Mammary epithelial cell (primary cell): ENCODE measurements around the gene SLC22A2.

Experiments used
- EZH2 ChIP-seq: IDR thresholded peaks from 2 replicates; pipeline ENCODE4 v1.6.1; 2012; ENCODE audit warnings: low read length, inconsistent platforms, borderline replicate concordance
- TF ChIP-seq, protein P1 (sequence below), 2 donors: IDR thresholded peaks in 1 of 2; conservative IDR thresholded peaks in 1 of 2; 2 replicates each; pipeline ENCODE4 v1.5.1; 2011 to 2012; ENCODE audit warnings: inconsistent platforms in 2 of 2, low read length in 2 of 2, mild to moderate bottlenecking in 2 of 2, control low read depth in 1 of 2, low read depth in 1 of 2; ENCODE audit not compliant: insufficient read depth in 1 of 2; ENCODE audit errors: extremely low read depth in 1 of 2

DNA sequence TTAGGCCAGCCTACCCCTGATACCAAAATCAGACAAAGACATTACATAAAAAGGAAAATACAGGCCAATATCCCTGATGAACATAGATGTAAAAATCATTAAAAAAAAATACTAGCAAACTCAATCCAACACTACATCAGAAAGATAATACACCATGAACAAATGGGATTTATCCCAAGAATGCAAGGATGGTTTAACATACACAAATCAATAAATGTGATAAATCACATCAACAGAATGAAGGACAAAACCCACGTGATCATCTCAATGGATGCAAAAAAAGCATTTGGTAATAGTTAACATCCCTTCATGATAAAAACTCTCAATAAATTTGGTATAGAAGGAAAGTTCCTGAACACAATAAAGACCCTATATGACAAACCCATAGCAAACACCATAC lies 63.8 kb downstream of the SLC22A2 start:
- TF ChIP-seq, protein P1, sequence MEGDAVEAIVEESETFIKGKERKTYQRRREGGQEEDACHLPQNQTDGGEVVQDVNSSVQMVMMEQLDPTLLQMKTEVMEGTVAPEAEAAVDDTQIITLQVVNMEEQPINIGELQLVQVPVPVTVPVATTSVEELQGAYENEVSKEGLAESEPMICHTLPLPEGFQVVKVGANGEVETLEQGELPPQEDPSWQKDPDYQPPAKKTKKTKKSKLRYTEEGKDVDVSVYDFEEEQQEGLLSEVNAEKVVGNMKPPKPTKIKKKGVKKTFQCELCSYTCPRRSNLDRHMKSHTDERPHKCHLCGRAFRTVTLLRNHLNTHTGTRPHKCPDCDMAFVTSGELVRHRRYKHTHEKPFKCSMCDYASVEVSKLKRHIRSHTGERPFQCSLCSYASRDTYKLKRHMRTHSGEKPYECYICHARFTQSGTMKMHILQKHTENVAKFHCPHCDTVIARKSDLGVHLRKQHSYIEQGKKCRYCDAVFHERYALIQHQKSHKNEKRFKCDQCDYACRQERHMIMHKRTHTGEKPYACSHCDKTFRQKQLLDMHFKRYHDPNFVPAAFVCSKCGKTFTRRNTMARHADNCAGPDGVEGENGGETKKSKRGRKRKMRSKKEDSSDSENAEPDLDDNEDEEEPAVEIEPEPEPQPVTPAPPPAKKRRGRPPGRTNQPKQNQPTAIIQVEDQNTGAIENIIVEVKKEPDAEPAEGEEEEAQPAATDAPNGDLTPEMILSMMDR (conservative IDR thresholded peaks at IDR 0.05 in 1 of 2, IDR thresholded peaks at IDR 0.05 in 1 of 2; ENCODE audit: extremely low read depth in 1 of 2, insufficient read depth in 1 of 2, low read depth in 1 of 2, low read length in 2 of 2): no peak
- TF ChIP-seq EZH2: no peak
